Activated effector memory CD4-positive, alpha-beta T cell treated with Interleukin-2 at 50 U/mL for 16 hours (primary cell): ENCODE results near the gene TFAP2E.

Experiments used
- DNase-seq: peaks from one replicate; pipeline ENCODE4 v3.0.0-alpha.2; 2020

The TFAP2E gene

GRCh38 chr1:35599411-35599810 is 26.3 kb downstream of the TFAP2E start:
- no peak for DNase-seq

- no peak for DNase-seq
Observed at GRCh38 chr1:35600593-35600992, 27.5 kb downstream of the TFAP2E start.

- DNase-seq, result no peak
Observed at GRCh38 chr1:35603468-35603867, 30.4 kb downstream of the TFAP2E start.

GRCh38 chr1:35603941-35604340 is 30.8 kb downstream of the TFAP2E start:
- DNase-seq, result no peak

GRCh38 chr1:35605071-35605866 is 32.2 kb downstream of the TFAP2E start:
- DNase-seq, result no peak

- DNase-seq, result no peak
Observed at GRCh38 chr1:35605867-35606182, 32.7 kb downstream of the TFAP2E start.

- no peak for DNase-seq
Observed at GRCh38 chr1:35611655-35612054, 38.5 kb downstream of the TFAP2E start.

- no peak for DNase-seq
Observed at GRCh38 chr1:35615440-35615839, 42.3 kb downstream of the TFAP2E start.

GRCh38 chr1:35619237-35620121 is 46.4 kb downstream of the TFAP2E start:
- DNase-seq, result no peak

GRCh38 chr1:35622510-35623178 is 49.5 kb downstream of the TFAP2E start:
- no peak for DNase-seq

GRCh38 chr1:35623832-35624231 is 50.7 kb downstream of the TFAP2E start:
- DNase-seq, result no peak

- DNase-seq, result no peak
Observed at GRCh38 chr1:35629051-35629450, 55.9 kb downstream of the TFAP2E start.

- DNase-seq, result no peak
Observed at GRCh38 chr1:35631396-35631795, 58.3 kb downstream of the TFAP2E start.

GRCh38 chr1:35633547-35633946 is 60.4 kb downstream of the TFAP2E start:
- no peak for DNase-seq

GRCh38 chr1:35637401-35637809 is 64.3 kb downstream of the TFAP2E start:
- no peak for DNase-seq

GRCh38 chr1:35640380-35641232 is 67.5 kb downstream of the TFAP2E start:
- DNase-seq, result no peak

- DNase-seq, result peak; percentile 92
Observed at GRCh38 chr1:35641233-35641866, 68.2 kb downstream of the TFAP2E start, which contains the start of gene PSMB2. TSS of gene PSMB2 (minus strand) at chr1:35641526. CDS start at chr1:35641432, 94 bp downstream.

- DNase-seq, result no peak
Observed at GRCh38 chr1:35642471-35642955, 69.4 kb downstream of the TFAP2E start.

GRCh38 chr1:35644204-35644603 is 71.1 kb downstream of the TFAP2E start:
- no peak for DNase-seq
